Parathyroid adenoma (tissue), 2 donors: ENCODE data around the gene SPON1.

Experiments used
- H2AFZ ChIP-seq: fragments of 300-600 bp; sonication (generic); one replicate; pipeline ENCODE4 v1.7.0; 2017; ENCODE audit warnings: antibody characterized with exemption, mild to moderate bottlenecking
- H3K27ac ChIP-seq: fragments of 300-600 bp; sonication (generic); one replicate; pipeline ENCODE4 v1.7.0; 2017
- H3K27me3 ChIP-seq: fragments of 300-600 bp; sonication (generic); one replicate; pipeline ENCODE4 v1.7.0; 2017; ENCODE audit warnings: low read length; ENCODE audit not compliant: control insufficient read depth, insufficient read depth
- H3K36me3 ChIP-seq: fragments of 300-600 bp; sonication (generic); one replicate; pipeline ENCODE4 v1.7.0; 2017; ENCODE audit warnings: low read length; ENCODE audit not compliant: control insufficient read depth, insufficient read depth
- H3K4me1 ChIP-seq: fragments of 300-600 bp; sonication (generic); one replicate; pipeline ENCODE4 v1.7.0; 2017; ENCODE audit warnings: control low read depth
- H3K4me2 ChIP-seq: fragments of 300-600 bp; sonication (generic); one replicate; pipeline ENCODE4 v1.7.0; 2017; ENCODE audit warnings: low read length
- H3K4me3 ChIP-seq: fragments of 300-600 bp; sonication (generic); one replicate; pipeline ENCODE4 v1.7.0; 2017; ENCODE audit warnings: low read depth, low read length
- H3K79me2 ChIP-seq: fragments of 300-600 bp; sonication (generic); one replicate; pipeline ENCODE4 v1.7.0; 2017; ENCODE audit warnings: control low read depth
- H3K9ac ChIP-seq: fragments of 300-600 bp; sonication (generic); one replicate; pipeline ENCODE4 v1.7.0; 2017; ENCODE audit warnings: mild to moderate bottlenecking
- H3K9me3 ChIP-seq: fragments of 300-600 bp; sonication (generic); one replicate; pipeline ENCODE4 v1.7.0; 2017; ENCODE audit warnings: low read length; ENCODE audit not compliant: control insufficient read depth
- TF ChIP-seq, protein P1 (sequence below): fragments of 300-600 bp; sonication (generic); IDR thresholded peaks from one replicate; pipeline ENCODE4 v1.7.0; 2017; ENCODE audit warnings: antibody characterized with exemption, mild to moderate bottlenecking
- donor health status: primary hyperparathyroidism.

Gene SPON1

DNA sequence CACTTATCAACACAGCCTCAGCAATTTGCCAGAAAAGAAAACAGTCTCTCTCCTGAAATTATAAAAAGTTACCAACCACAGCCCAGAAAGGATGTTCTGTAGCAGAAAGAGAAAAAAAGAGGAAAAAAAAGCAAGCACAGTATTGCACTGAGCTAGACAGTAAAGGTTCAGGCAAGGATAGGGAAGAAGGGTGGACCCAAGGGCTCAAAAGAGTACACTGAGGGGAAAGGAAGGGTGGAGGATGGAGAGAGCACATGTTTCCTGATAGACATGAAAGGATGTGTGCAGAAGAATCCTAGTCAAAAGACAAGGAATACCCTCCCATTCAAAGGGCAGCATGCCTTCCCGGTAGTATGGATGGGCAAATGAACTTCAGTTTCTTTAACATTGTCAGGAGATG, 337.4 kb downstream of the SPON1 start:
- TF ChIP-seq, protein P1, sequence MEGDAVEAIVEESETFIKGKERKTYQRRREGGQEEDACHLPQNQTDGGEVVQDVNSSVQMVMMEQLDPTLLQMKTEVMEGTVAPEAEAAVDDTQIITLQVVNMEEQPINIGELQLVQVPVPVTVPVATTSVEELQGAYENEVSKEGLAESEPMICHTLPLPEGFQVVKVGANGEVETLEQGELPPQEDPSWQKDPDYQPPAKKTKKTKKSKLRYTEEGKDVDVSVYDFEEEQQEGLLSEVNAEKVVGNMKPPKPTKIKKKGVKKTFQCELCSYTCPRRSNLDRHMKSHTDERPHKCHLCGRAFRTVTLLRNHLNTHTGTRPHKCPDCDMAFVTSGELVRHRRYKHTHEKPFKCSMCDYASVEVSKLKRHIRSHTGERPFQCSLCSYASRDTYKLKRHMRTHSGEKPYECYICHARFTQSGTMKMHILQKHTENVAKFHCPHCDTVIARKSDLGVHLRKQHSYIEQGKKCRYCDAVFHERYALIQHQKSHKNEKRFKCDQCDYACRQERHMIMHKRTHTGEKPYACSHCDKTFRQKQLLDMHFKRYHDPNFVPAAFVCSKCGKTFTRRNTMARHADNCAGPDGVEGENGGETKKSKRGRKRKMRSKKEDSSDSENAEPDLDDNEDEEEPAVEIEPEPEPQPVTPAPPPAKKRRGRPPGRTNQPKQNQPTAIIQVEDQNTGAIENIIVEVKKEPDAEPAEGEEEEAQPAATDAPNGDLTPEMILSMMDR, result no peak
- Histone ChIP-seq H3K4me3 (no peak overlapping the region), H3K27ac (no peak overlapping the region), H3K79me2 (no peaks in the 10 kb centered on the region), H3K4me1 (no peaks in the 10 kb centered on the region), H3K4me2 (no peak overlapping the region), H3K36me3 (no peaks in the 10 kb centered on the region), H3K9ac (no peak overlapping the region), H2AFZ (no peak overlapping the region), H3K9me3 (no peaks in the 10 kb centered on the region), H3K27me3 (no peaks in the 10 kb centered on the region)

DNA sequence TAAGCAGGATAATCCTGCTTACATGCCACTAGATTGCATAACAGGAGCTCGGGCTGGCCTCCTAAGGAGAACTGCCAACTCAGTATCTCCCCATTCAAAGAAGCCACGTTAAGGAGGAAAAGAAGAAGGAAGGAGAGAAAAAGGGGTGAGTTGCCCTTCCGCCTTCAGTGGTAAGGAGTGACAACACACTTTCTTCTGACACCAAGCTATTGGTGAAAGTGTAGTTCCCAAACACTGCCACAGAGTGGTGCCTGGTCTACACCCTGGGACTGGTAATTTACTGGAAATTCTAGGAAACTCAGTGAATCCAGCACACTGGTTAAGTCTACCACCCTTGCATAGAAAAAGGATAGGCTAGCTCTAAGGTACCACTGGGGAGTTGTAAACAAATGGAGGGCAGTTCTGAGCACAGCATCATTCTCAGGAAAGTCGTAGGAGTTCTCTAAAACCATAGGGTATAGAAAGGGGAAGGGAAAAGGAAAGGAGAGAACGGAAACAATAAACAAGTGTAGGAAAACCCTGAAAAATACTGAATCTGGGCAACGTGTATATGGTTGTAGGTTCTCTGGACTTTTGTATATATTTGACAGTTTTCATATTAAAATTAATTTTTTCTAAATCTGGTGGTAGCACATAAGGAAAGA, 338.3 kb downstream of the SPON1 start:
- Histone ChIP-seq H3K36me3 (no peaks in the 10 kb centered on the region), H3K4me3 (no peak overlapping the region), H3K79me2 (no peaks in the 10 kb centered on the region), H3K27ac (no peak overlapping the region), H3K9me3 (no peaks in the 10 kb centered on the region), H3K9ac (no peak overlapping the region), H2AFZ (no peak overlapping the region), H3K4me2 (no peak overlapping the region), H3K4me1 (no peaks in the 10 kb centered on the region), H3K27me3 (no peaks in the 10 kb centered on the region)
- TF ChIP-seq, protein P1, result peak; percentile 59

DNA sequence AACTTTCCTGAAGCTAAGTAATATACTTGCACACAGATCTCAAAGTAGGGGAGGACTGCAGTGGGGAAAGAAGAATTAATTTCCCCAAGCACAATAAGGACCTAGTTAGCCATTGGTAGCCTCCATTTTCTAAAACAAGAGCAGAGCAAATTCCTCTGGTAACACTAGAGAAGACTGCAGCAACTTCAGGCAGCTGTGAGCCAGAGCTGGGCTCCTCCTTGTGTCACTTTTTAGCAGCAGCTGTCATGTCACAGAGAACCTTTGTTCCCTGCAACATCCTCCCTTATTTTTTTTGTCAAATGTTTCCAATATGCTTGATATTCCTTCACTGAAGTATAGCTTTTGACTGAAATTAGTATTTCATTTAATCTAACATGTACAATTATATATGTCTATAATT, 342.1 kb downstream of the SPON1 start:
- Histone ChIP-seq H3K79me2 (peaks cover 5% of the 10 kb centered on the region), H3K27me3 (no peaks in the 10 kb centered on the region), H3K36me3 (no peaks in the 10 kb centered on the region), H2AFZ (no peak overlapping the region), H3K9me3 (no peaks in the 10 kb centered on the region), H3K4me1 (no peaks in the 10 kb centered on the region), H3K27ac (no peak overlapping the region), H3K4me2 (no peak overlapping the region), H3K4me3 (no peak overlapping the region), H3K9ac (no peak overlapping the region)
- TF ChIP-seq, protein P1, result no peak

DNA sequence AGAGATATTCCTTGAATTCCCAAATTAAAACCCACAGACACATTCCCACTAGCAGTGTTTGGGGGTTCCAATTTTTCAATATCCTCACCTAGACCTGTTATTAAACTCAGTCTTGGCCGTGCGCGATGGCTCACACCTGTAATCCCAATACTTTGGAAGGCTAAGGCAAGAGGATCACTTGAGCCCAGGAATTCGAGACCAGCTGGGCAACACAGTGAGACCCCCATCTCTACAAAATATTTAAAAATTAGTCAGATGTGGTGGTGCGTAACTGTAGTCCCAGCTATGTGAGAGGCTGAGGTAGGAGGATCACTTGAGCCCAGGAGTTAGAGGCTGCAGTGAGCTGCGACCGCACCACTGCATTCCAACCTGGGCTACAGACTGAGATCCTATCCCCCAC, 343.1 kb downstream of the SPON1 start:
- Histone ChIP-seq H3K27ac (no peak overlapping the region), H2AFZ (no peak overlapping the region)
- TF ChIP-seq, protein P1, result no peak

DNA sequence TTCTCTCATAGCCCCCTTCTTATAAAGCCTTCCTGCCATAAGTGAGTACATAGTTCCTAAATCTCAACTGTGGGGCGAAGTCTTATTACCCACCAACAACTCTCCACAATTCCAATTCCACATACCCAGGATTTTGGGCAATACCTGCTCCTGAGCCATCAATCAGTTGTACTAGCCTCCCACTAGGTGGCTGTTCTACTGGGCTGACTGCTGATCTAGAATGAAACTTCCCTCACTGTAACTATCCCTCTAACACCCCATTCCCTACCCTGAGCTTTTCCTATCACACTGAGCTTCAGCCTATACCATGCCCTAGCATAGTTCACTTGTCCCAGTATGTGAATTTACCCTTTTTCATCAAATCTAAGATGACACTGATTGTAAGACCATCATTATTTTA, 344.0 kb downstream of the SPON1 start:
- Histone ChIP-seq H3K4me2 (no peak overlapping the region), H3K79me2 (peaks cover 5% of the 10 kb centered on the region), H3K4me1 (no peaks in the 10 kb centered on the region), H3K27ac (no peak overlapping the region), H2AFZ (no peak overlapping the region), H3K36me3 (no peaks in the 10 kb centered on the region), H3K4me3 (no peak overlapping the region), H3K9me3 (no peaks in the 10 kb centered on the region), H3K9ac (no peak overlapping the region), H3K27me3 (no peaks in the 10 kb centered on the region)
- TF ChIP-seq, protein P1, result no peak

More for the DNA sequence above, 343.1 kb downstream of the SPON1 start:
- H3K79me2 ChIP-seq, result peaks cover 5% of the 10 kb centered on the region
- H3K36me3 ChIP-seq, result no peaks in the 10 kb centered on the region
- H3K4me1 ChIP-seq, result no peaks in the 10 kb centered on the region
- H3K4me2 ChIP-seq, result no peak overlapping the region
- no peak overlapping the region for H3K9ac ChIP-seq
- no peaks in the 10 kb centered on the region for H3K27me3 ChIP-seq
- no peaks in the 10 kb centered on the region for H3K9me3 ChIP-seq
- no peak overlapping the region for H3K4me3 ChIP-seq
